SKM-1 (cell line): Measurements from ENCODE around the gene MTHFR.
A peak's percentile ranks its signal among the peaks of the same experiment; 100 is the strongest.

Experiments used
- DNase-seq: peaks from one replicate; lab custom pipeline; 2025; ENCODE audit not compliant: unreplicated experiment; lab: John Stamatoyannopoulos, UW

Gene MTHFR

GRCh38 chr1:11805422-11806306, at the start of gene MTHFR, which contains the start of gene CLCN6:
Gene MTHFR (minus strand): TSS chr1:11805964. CDS start chr1:11803116, 2,848 bp downstream.
Gene CLCN6 (plus strand): TSS chr1:11806191. CDS start chr1:11806263, 72 bp downstream.
- DNase-seq: peak; percentile 89

GRCh38 chr1:11855430-11855829, 49.7 kb upstream of the MTHFR start:
- no peak for DNase-seq

- DNase-seq: no peak
Observed at GRCh38 chr1:11854519-11854918, 48.8 kb upstream of the MTHFR start.

- DNase-seq: peak; percentile 96
Observed at GRCh38 chr1:11851180-11851579, 45.4 kb upstream of the MTHFR start.

- DNase-seq: no peak
Observed at GRCh38 chr1:11850156-11850555, 44.4 kb upstream of the MTHFR start.

GRCh38 chr1:11848373-11848700, 42.6 kb upstream of the MTHFR start:
- no peak for DNase-seq

- DNase-seq: no peak
Observed at GRCh38 chr1:11847667-11848372, 42.1 kb upstream of the MTHFR start, which contains the start of gene NPPA. Gene NPPA (minus strand): TSS chr1:11847783. CDS start chr1:11847684, 99 bp downstream.

- DNase-seq: no peak
Observed at GRCh38 chr1:11845641-11846335, 40.0 kb upstream of the MTHFR start.

GRCh38 chr1:11842154-11843041, 36.6 kb upstream of the MTHFR start:
- DNase-seq: peak; percentile 56

GRCh38 chr1:11841245-11842153, 35.7 kb upstream of the MTHFR start:
- no peak for DNase-seq

- no peak for DNase-seq
Observed at GRCh38 chr1:11839727-11840705, 34.3 kb upstream of the MTHFR start.

- DNase-seq: peak; percentile 50
Observed at GRCh38 chr1:11838349-11839272, 32.8 kb upstream of the MTHFR start.

- DNase-seq: no peak
Observed at GRCh38 chr1:11837767-11838348, 32.1 kb upstream of the MTHFR start.

GRCh38 chr1:11836955-11837766, 31.4 kb upstream of the MTHFR start:
- no peak for DNase-seq

- no peak for DNase-seq
Observed at GRCh38 chr1:11835441-11836225, 29.9 kb upstream of the MTHFR start.
